ENCODE results near the gene NRG3.
"Not testable (repeated sequence)": the region's sequence is repeated elsewhere in the genome, so short reads cannot be mapped to it uniquely, and the experiment has no call there.

DNA sequence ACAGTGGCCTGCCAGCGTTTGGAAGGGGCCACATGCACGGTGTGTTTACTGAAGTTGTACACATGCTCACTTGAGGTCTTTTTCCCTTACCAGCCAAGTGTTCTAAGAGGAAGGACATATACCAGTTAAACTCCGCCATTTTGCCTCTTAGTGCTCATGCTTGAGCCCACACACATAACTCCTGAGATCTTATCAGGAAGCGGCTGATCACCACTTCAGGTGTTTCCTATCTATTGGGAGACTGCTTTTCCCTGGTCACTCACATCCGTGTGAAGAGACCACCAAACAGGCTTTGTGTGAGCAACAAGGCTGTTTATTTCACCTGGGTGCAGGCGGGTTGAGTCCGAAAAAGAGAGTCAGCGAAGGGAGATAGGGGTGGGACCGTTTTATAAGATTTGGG, 802.9 kb downstream of the NRG3 start:
- TF ChIP-seq EZH2 (IDR thresholded peaks at IDR 0.05; ENCODE audit: borderline replicate concordance, insufficient read depth, low read depth, low read length, poor library complexity, severe bottlenecking) = not testable (repeated sequence)
- TF ChIP-seq, protein P1, sequence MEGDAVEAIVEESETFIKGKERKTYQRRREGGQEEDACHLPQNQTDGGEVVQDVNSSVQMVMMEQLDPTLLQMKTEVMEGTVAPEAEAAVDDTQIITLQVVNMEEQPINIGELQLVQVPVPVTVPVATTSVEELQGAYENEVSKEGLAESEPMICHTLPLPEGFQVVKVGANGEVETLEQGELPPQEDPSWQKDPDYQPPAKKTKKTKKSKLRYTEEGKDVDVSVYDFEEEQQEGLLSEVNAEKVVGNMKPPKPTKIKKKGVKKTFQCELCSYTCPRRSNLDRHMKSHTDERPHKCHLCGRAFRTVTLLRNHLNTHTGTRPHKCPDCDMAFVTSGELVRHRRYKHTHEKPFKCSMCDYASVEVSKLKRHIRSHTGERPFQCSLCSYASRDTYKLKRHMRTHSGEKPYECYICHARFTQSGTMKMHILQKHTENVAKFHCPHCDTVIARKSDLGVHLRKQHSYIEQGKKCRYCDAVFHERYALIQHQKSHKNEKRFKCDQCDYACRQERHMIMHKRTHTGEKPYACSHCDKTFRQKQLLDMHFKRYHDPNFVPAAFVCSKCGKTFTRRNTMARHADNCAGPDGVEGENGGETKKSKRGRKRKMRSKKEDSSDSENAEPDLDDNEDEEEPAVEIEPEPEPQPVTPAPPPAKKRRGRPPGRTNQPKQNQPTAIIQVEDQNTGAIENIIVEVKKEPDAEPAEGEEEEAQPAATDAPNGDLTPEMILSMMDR (IDR thresholded peaks at IDR 0.05) = not testable (repeated sequence)
